Osteocyte (in vitro differentiated cells): ENCODE results near the gene CNTN5. TPM values are rescaled to one million over a fixed set of nuclear protein-coding genes. Genes with fewer than 3 reads are reported as not detected.

Source experiments
- DNase-seq: peaks from one replicate; pipeline ENCODE4 v3.0.0; 2021; ENCODE audit warnings: mixed read lengths; ENCODE audit not compliant: unreplicated experiment; ENCODE audit errors: extremely low spot score
- H3K27ac Mint-ChIP-seq: one replicate; pipeline ENCODE4 v1.8.0; 2021; ENCODE audit warnings: mild to moderate bottlenecking, mixed read lengths; ENCODE audit not compliant: unreplicated experiment
- H3K27me3 Mint-ChIP-seq: one replicate; pipeline ENCODE4 v1.8.0; 2021; ENCODE audit warnings: mixed read lengths; ENCODE audit not compliant: unreplicated experiment
- H3K36me3 Mint-ChIP-seq: one replicate; pipeline ENCODE4 v1.8.0; 2021; ENCODE audit warnings: mixed read lengths; ENCODE audit not compliant: unreplicated experiment
- H3K4me1 Mint-ChIP-seq: one replicate; pipeline ENCODE4 v1.8.0; 2021; ENCODE audit warnings: mixed read lengths; ENCODE audit not compliant: unreplicated experiment
- H3K4me3 Mint-ChIP-seq: one replicate; pipeline ENCODE4 v1.8.0; 2021; ENCODE audit warnings: mild to moderate bottlenecking, moderate library complexity, mixed read lengths; ENCODE audit not compliant: unreplicated experiment
- H3K9me3 Mint-ChIP-seq: one replicate; pipeline ENCODE4 v1.8.0; 2021; ENCODE audit warnings: mixed read lengths; ENCODE audit not compliant: unreplicated experiment
- CTCF ChIP-seq: fragments of 200-600 bp; sonication (generic); IDR thresholded peaks from 2 replicates; pipeline ENCODE4 v1.5.0; 2021; ENCODE audit warnings: antibody characterized with exemption, mild to moderate bottlenecking, moderate library complexity
- total RNA-seq: library from RNA; stranded (reverse); gene quantifications from 2 replicates; pipeline ENCODE4 v1.2.1, GENCODE V29; 2021

CNTN5 gene
- total RNA-seq, 1 donor from 2014 or later, result 0.30 TPM

GRCh38 chr11:100340466-100341319 lies 1319.9 kb downstream of the CNTN5 start:
- Mint-ChIP-seq H3K27me3 (peaks cover 6% of the 10 kb centered on the region), H3K9me3 (no peaks in the 10 kb centered on the region), H3K36me3 (no peaks in the 10 kb centered on the region), H3K4me3 (no peak overlapping the region), H3K27ac (no peak overlapping the region), H3K4me1 (no peaks in the 10 kb centered on the region)
- TF ChIP-seq CTCF, result no peak
- no peak for DNase-seq

- no peaks in the 10 kb centered on the region for H3K36me3 Mint-ChIP-seq
- TF ChIP-seq CTCF, result no peak
- H3K9me3 Mint-ChIP-seq, result no peaks in the 10 kb centered on the region
- no peaks in the 10 kb centered on the region for H3K4me1 Mint-ChIP-seq
- H3K4me3 Mint-ChIP-seq, result no peak overlapping the region
- no peak for DNase-seq
- H3K27me3 Mint-ChIP-seq, result peaks cover 12% of the 10 kb centered on the region
- H3K27ac Mint-ChIP-seq, result no peak overlapping the region
Measured at GRCh38 chr11:100353083-100353482, 1332.3 kb downstream of the CNTN5 start.

- Mint-ChIP-seq H3K27ac (no peak overlapping the region), H3K9me3 (no peaks in the 10 kb centered on the region), H3K4me1 (no peaks in the 10 kb centered on the region), H3K36me3 (no peaks in the 10 kb centered on the region), H3K27me3 (peaks cover 8% of the 10 kb centered on the region), H3K4me3 (no peak overlapping the region)
- TF ChIP-seq CTCF, result no peak
- DNase-seq, result no peak
Measured at GRCh38 chr11:100354736-100355135, 1334.0 kb downstream of the CNTN5 start.

GRCh38 chr11:100356035-100356434 lies 1335.3 kb downstream of the CNTN5 start:
- H3K36me3 Mint-ChIP-seq, result no peaks in the 10 kb centered on the region
- H3K9me3 Mint-ChIP-seq, result no peaks in the 10 kb centered on the region
- H3K27me3 Mint-ChIP-seq, result peaks cover 2% of the 10 kb centered on the region
- no peak for DNase-seq
- H3K27ac Mint-ChIP-seq, result no peak overlapping the region
- no peak overlapping the region for H3K4me3 Mint-ChIP-seq
- TF ChIP-seq CTCF, result no peak
- no peaks in the 10 kb centered on the region for H3K4me1 Mint-ChIP-seq

- Mint-ChIP-seq H3K36me3 (no peaks in the 10 kb centered on the region), H3K4me3 (no peak overlapping the region), H3K9me3 (peaks cover 2% of the 10 kb centered on the region), H3K27ac (no peak overlapping the region), H3K4me1 (no peaks in the 10 kb centered on the region), H3K27me3 (no peaks in the 10 kb centered on the region)
- DNase-seq, result no peak
- no peak for TF ChIP-seq CTCF
Measured at GRCh38 chr11:100359281-100359680, 1338.5 kb downstream of the CNTN5 start.
